HL-60/S4 treated with phorbol 12-myristate 13-acetate at 8.2 ng/mL for 4 days and 3 days (cell line): ENCODE measurements around the gene WFS1.

Source experiments
- in situ Hi-C: fragments of 300-500 bp; cut with MboI; formaldehyde crosslinking; loops from 2 replicates; pipeline ENCODE4 v1.15.0; 2022; ENCODE audit warnings: low sequenced_read_pairs

Gene WFS1

DNA sequence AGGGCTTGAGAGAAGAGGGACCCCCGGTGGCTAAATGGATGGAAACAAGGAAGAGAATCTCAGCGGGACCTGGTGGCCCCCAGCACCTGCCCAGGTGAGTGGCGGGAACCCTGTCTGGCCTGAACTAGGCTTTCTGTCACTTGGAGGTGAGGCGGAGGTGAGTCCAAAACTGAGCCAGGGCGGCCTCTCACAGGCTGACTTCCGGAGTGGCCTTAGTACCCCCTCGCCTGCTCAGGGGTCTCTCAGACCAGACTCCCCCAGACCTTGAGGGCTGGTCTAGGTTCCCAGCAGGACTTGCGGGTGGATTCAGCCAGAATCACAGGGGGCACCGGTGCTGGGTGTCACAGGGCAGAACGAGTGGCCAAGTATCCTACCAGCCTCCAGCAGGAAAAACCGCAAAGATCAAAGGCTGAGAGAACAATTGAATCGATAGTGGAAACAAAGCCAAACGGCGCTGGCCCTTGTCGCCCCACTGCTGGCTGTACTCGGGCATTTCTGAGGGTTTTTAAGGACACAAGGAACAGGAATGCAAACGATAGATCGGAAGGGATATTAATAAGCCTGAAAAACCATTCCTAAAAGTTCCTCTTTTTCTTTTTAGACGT, 67.8 kb downstream of the WFS1 start:
- in situ Hi-C loops = no loop called here

DNA sequence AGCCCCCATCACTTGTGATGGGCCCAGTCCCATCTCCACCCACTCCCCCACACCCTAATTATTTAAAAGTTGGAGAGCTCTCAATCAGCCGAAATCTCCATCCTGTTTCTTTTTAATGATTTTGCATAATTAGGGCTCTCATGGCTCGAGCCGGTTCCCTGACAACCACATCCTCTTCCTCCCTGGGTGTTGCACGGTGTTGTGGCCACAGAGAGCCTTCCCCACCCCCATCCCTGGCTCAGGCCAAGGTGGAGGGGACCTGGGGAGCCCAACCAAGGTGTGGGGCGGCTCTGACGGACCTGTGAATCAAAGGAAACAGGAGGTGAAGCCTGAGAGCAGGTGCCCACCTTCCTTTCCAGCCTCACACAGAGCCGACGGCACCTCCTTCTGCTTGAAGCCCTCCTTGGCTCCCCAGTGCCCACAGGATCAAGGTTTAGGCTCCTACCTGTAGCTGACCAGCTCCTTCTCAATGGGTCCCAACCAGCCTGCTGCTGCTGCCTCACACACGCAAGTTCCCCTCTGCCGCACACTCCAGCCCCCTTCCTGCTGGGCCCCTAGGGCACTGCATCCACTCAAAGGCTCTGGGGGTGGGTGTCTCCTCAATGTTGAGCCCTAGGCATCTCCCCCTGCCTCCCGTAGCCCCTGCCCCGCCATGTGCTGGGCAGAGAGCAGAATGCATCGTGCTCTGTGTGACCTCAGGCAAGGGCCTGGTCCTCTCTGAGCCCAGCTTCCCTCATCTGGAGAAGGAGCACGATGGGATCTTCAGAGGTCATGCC, 68.7 kb downstream of the WFS1 start:
- in situ Hi-C loops = no loop called here

DNA sequence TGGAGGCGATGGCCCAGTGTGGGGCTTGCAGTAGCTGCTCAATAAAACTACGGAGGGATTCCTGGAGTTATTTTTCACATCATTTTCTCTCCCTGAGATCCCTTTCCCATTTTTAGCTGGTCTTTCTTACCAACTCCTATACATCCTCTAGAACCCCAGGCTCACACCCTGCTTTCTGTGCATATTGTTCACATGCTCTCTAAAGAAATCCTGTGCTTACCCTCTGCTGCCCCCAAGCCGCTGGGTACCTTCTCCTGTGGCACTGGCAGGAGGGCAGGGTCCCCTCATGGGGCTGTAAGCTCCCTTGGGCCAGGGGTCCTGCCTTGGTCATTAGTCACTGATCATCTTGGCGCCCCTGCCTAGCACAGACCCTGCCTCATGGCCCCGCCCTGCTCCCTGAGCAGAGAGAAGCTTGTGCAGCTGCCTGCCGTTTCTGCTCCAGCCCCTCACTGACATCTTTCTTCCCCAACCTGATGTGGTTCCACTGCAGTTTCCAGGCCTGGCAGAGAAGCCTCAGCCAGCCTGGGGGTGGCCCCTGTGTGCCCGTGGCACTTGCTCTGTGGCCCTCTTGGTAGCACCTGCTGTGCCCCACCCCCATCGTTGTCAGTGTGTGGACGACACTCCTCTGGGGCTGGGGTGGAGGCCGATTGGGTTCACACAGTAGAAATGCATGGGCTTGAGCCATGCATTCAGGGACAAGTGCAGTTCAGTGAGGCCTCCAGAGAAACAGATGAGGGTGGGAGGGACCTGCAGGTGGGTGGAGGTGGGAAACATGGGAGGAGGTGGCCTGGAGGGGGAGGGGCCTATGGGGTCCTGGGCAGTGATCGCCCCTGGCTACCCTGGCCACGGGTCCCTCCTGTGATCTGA, 69.5 kb downstream of the WFS1 start:
- in situ Hi-C loops = no loop called here

DNA sequence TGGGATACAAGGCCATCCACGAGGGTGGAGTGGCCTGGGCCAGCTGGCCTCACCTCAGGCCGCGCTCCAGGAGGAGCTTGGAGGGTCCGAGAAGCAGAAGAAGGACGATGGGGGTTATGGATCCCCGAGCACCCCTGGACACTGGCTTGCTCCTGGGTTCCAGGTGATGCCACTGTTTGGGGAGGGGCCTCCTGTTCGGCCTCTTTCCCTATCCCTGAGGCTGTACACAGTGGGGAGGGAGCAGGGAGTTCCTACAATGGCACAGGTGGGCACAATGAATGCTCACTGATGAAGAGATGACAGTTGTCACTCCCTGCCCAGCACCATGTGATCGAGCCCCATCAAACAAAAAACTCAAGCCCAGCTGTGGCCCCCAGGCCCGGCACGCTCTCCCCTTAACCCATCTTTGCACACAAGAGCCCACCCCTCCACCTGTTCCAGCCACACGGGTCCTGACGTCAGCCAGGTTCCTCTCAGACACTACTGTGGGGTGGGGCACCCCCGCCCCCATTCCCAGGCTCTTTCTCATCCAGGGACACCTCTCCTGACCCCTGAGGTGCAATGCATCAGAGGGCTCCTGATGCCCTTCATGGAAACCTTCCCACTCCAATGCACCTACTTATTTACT, 70.3 kb downstream of the WFS1 start:
- in situ Hi-C loops = no loop called here

DNA sequence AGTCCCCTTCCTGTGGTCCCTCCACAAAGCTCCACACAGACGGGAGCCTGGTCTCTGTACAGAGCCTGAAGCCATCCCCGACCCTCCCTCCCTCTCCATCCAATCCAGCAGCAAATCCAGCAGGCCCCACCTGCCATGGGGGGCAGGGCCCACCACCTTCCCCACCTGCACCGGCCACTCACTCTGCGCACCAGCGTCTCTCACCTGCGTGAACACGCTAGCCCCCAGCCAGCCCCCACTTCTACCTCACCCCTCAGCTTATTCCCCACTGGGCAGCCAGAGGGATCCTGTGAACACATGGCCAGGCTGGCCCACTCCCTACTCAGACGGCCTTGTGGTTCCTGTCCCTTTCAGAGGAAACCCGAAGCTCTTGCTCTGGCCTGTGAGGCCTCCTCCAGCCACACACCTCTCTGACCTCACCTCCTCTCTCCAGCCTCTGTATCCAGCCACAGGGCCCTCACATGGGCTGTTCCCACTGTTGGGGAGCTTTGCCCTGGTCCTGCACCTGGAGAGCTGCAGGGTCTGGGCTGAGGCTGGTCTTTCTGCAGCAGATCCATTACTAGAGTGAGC, 70.9 kb downstream of the WFS1 start:
- in situ Hi-C loops = no loop called here

DNA sequence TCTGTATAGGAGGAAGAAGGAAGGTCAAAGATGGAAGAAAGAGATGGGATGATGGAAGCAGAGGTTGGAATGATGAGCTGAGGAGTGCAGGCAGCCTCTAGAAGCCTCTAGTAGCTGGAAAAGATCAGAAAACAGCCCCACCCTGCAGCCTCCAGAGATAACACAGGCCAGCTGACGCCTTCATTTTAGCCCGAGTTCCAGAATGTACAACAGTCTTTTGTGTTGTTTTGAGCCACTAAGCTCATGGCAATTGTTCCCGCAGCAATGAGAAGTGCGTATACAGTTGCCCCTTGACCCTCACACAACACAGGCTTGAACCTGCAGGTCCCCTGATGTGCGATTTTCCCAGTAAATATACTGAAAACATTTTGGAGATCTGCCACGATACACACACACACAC, 72.0 kb downstream of the WFS1 start:
- in situ Hi-C loops = no loop called here

DNA sequence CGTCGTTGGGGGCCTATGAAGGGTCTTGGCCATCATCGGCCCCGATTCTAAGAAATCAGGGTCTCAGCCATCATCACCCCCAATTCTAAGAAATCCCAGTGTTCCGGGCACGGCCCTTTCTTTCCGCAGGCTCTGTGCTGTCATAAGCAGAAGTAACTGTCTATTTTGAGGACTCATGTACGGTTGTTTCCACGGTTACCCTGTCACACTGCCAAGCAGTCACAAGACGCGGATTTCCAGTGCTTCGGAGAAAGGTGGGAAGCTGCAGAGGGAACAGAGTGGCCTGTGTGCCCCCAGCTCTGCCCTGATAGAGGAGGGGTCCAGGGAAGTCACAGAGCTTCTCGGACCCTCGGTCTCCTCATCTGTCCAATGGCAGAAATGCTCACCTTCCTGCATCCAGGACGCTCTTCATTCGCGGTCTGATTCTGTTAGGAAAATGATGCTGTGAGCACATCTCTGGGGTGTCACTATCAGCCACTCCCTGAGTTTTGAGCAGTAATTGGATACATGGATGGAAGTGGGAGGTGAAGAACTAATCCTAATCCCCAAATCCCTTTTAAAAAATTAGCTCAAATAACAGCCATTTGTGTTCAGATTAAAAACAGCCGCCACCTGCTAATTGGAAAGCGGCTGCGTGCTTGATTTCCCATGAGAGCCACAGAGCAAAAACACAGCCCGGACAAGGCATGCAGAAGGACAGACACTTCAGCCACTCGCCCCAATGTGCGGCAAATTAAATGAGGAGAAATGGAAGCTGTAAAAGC, 73.1 kb downstream of the WFS1 start:
- in situ Hi-C loops = no loop called here

DNA sequence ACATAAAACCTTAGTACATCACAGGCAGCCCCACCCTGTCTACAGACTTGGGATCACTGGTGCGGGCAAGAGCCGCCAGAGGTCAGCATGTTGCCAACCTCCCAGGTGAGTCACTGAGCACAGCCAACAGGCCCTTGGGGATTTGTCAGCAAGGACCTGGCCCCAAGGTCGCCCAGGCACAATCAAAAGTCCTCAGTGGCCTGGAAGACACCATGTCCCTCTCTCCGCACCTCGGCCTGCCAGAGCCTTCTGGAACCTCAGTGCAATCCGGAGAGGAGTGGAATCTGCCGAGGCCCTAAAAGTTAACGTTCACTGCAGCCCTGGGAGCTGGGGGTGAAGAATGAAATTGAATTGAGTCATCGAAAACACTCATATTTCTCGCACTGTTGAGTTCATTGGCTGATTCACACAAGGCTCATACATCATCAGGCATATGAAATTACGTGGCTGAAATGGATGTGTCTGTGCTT, 74.3 kb downstream of the WFS1 start:
- in situ Hi-C loops = no loop called here

DNA sequence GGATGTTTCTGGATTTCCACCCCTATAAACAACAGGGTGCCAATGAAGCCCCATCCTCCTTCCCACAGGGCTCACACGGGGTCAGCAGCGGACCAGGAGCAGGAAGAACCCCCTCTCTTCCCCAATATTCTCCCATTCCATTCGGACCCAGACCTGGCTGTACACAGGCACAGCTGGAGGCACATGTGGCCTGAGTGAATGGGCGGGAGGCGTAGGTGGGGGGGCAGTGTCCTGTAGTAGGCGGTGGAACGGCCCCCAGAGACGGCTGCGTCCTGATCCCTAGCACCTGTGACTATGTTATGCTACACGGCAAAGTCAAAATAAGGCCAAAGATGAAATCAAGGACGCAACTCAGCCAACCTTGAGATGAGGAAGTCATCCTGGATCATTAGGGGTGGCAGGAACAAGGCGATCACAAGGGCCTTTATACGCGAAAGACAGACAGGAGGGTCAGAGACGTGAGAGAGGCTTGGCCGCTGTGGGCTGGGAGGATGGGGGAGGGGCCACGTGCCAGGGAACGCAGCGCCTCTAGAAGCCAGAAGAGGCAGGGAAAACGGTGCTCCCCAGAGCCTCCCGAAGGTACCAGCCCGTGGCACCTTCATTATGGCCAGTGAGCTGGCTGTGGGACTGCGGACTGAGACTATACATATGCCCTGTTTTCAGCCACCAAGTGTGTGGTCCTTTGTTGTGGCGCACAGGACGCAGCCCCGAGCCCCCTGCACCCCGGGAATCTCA, 75.6 kb downstream of the WFS1 start:
- in situ Hi-C loops = no loop called here

DNA sequence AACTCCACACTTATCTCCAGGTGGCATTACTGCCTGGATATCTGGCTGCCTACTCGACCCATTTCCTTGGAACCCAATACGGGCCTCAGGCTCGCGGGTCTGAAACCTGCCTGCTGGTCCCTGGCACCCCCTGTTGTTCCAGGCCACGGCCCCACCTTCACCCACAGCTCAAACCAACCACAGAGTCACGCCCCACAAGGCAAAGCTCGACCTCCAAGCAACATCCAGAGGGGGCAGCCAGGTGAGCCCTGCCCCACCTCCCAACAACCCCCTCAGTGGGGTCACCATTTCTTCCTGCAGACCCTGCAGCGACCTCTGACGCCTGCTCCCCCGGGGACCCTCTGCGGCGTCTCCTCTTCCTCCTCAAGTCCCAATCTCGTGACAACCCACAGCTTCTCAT, 76.2 kb downstream of the WFS1 start:
- in situ Hi-C loops = no loop called here

DNA sequence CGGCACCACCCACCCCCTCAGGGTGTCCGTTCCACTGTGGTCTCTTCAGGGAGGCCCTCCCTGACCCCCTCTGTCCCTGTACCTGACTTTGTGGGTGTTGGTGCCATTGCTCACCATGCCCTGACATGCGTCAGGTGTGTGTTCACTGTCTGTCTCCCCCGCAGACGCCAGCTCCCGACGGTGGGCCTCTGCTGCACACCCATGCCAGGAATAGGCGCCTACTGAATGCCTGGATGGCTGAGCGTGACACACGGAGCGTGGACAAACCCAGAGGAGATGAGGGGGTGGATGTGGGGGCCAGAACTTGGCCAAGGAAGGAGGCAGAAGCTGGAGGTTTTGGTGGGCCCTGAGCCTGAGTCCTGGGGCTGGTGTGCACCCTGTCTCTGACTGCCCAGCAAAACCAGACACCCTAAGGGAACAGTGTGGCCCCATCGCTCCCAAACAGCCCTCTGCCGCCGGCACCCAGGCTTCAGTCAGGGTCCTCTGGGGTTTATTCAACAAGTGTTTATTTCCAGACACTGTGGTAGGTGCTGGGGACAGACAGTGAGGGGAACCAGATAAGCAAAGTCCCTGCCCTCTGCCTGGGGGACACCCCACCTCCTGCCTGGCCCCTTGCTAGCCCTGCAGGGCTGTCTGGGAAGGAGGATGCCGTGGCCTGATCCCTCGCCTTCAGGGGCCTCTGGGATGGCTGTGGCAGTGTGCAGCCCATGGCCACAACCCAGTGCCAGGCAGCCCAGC, 76.9 kb downstream of the WFS1 start:
- in situ Hi-C loops = no loop called here

DNA sequence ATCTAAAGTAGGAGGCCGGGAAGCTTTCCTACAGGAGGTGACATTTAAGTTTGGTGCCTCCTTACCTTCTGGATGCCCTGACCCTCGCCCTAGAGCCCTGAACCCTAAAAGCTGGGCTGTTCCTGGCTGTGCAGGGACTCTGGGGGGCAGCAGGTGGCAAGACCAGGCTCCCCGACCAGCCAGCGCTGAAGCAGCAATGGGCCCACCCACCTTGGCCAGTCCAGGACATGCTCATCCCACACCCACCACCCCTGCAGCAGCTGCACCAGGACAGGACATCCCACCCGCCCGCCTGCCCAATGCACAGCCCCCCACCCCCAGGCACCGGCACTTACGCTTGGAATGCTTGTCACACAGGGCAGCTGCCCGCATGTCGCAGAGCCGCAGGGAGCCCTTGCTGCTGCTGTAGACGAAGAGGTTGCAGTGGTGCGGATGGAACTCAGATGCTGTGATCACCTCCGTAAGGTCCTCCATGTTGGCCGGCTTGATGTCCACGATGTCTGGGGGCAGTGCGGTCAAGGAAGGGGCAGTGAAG, 77.9 kb downstream of the WFS1 start:
- in situ Hi-C loops = no loop called here

DNA sequence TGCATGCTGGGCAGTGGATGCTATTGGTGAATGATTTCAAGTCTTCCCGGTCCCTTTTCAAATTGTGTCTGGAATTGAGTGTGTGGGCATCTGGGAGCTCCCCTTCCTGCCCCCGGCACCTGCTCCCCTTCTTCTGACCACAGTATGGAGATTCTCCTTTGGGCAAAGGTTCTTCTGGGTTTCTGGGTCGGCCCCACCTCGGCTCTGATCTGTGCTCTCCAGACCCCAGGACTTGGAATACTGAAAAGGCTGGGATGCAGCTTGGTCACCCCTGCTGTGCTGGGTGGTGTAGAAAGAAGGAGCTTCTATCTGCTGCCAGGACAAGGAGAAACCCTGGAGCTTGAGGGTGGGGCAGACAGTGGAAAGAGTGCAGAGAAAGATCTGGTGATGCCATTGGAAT, 78.8 kb downstream of the WFS1 start:
- in situ Hi-C loops = no loop called here

DNA sequence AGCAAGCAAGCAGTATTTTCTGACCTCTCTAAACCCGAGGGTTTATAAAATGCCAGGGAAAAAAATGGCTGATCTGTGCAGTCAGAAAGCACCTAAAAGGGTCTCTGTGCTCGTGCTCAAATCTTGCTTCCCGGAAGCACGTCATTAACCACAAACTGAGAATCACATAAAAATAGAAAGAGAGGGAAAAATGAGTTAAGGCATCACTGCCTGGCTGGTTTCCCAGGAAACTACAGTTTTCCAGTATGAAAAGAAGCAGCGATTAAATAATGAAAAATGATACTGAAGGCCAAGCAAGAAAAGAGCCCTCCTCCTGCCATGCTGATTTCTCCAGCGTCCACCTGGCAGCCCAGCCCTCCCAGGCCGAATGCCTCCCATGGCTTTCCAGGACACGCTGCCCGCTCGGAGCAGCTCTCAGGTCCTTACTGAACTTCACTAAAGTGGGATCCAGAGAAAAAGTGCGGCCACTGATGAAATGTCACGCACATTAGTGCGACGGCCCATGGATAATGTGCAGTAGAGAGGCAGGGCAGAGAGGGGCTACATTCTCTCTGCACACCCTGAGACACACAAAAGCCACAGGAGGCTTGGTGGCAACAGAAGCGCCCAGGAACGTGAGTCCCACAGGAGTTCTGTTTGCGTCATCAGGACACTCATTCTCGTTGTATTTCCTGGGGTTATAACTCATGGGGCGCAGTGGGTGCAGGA, 80.4 kb downstream of the WFS1 start:
- in situ Hi-C loops = no loop called here

DNA sequence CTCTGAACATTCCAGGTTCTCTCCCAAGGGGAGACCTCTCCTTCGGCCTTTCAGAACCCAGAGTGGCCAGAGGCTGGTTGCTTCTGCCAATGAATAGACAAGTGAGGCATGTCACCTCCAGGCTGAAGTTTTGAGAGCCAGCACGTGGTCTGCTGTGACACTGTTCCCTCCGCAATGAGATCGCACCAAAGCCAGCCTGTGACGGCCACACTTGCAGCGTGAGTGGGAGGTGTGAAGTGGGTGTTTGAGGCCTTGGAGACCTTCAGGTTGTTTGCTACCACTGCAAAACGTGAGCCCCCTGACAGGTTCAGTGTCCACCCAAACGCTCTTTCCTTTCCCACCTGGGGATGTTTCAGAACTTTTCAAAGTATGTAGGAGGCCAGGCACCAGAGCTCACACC, 81.0 kb downstream of the WFS1 start:
- in situ Hi-C loops = no loop called here

DNA sequence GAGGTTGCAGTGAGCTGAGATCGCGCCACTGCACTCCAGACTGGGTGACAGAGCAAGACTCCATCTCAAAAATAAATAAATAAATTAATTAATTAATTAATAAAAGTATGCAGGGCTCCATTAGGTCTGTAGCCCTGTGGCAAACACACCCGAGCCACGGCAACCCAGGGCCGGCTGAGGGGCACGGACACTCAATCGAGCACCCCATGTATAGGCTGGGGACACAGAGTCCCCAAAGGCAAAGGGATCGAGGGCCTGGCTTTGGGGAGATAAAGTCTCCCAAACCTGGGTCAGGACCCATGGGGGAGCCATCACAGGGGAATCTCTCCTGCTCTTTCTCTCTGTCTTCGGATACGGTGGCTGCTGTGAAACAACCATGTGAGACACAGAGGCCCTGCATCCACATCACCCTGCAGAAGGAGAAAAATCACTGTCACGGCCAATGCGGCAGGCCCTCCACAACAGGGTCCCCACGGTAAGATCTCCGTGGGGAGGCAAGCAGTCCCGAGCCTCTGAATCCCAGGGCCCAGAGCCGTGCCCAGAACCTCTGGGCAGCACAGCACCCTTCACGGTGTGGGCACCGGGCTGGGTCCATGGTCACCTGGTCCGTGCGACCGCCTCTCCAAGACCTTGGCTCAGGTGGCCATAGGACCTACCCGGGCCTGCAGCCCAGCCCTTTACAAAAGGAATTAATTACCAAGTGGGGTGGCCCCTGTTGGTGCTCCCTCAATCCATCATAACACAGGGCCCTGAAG, 81.8 kb downstream of the WFS1 start:
- in situ Hi-C loops = no loop called here

DNA sequence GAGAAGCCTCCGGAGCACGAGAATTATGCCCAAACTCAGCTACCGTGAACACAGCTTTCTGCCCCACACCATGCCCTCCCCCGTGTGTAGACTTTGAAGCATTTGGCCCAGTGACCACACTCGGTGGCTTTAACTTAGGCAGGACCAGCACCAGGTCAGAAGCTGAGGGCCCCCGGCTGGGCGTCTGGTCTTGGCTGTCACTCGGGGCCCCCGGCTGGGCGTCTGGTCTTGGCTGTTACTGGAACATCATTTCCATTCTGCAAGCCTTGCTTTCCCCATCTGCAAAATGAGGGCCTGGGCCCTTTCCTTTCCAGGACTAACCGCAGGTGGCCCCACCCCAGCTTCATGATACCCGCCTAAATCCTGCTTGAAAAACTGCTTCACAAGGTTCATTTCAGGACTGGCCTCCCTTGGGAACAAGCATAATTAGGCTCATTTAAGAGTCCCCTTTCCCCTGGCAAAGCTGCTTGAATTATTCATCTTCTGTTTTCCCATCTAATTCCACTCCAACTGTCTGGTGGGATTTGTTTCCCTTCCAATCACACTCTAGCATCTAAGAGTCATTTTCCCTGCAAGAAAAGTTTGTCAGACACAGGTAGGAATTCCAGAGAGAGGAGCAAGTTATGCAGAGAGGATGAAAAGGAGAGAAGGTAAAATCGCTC, 82.5 kb downstream of the WFS1 start:
- in situ Hi-C loops = no loop called here
